Ishikawa (cell line): ENCODE measurements around the gene ZBTB7C.

Experiments
- CEBPB ChIP-seq: IDR thresholded peaks from 2 replicates; pipeline ENCODE4 v1.6.1; 2012
- CREB1 ChIP-seq: IDR thresholded peaks from 2 replicates; pipeline ENCODE4 v1.6.1; 2012; ENCODE audit warnings: low read depth
- EGR1 ChIP-seq: IDR thresholded peaks from 2 replicates; pipeline ENCODE4 v1.6.1; 2012
- EP300 ChIP-seq: IDR thresholded peaks from 2 replicates; pipeline ENCODE4 v1.6.1; 2012; ENCODE audit warnings: borderline replicate concordance
- FOXM1 ChIP-seq: IDR thresholded peaks from 2 replicates; pipeline ENCODE4 v1.6.1; 2012; ENCODE audit warnings: low read depth, borderline replicate concordance
- MAX ChIP-seq: IDR thresholded peaks from 2 replicates; pipeline ENCODE4 v1.6.1; 2012
- NFIC ChIP-seq: IDR thresholded peaks from 2 replicates; pipeline ENCODE4 v1.6.1; 2012
- RAD21 ChIP-seq: IDR thresholded peaks from 2 replicates; pipeline ENCODE4 v1.6.1; 2012; ENCODE audit warnings: low read depth
- TAF1 ChIP-seq: IDR thresholded peaks from 2 replicates; pipeline ENCODE4 v1.6.1; 2012; ENCODE audit warnings: low read depth, mild to moderate bottlenecking
- TCF12 ChIP-seq: IDR thresholded peaks from 2 replicates; pipeline ENCODE4 v1.6.1; 2012; ENCODE audit warnings: low read depth
- TEAD4 ChIP-seq: IDR thresholded peaks from 2 replicates; pipeline ENCODE4 v1.6.1; 2012
- YY1 ChIP-seq: IDR thresholded peaks from 2 replicates; pipeline ENCODE4 v1.6.1; 2012; ENCODE audit warnings: low read depth
- ZBTB7A ChIP-seq: IDR thresholded peaks from 2 replicates; pipeline ENCODE4 v1.6.1; 2012; ENCODE audit warnings: low read depth
- TF ChIP-seq, protein P1 (sequence below): IDR thresholded peaks from 2 replicates; pipeline ENCODE4 v1.6.1; 2012; ENCODE audit warnings: low read depth, mild to moderate bottlenecking
- TF ChIP-seq, protein P2 (sequence below): IDR thresholded peaks from 2 replicates; pipeline ENCODE4 v1.6.1; 2012

The ZBTB7C gene

GRCh38 chr18:48159816-48160215 lies 249.4 kb downstream of the ZBTB7C start:
- TF ChIP-seq, protein P1, sequence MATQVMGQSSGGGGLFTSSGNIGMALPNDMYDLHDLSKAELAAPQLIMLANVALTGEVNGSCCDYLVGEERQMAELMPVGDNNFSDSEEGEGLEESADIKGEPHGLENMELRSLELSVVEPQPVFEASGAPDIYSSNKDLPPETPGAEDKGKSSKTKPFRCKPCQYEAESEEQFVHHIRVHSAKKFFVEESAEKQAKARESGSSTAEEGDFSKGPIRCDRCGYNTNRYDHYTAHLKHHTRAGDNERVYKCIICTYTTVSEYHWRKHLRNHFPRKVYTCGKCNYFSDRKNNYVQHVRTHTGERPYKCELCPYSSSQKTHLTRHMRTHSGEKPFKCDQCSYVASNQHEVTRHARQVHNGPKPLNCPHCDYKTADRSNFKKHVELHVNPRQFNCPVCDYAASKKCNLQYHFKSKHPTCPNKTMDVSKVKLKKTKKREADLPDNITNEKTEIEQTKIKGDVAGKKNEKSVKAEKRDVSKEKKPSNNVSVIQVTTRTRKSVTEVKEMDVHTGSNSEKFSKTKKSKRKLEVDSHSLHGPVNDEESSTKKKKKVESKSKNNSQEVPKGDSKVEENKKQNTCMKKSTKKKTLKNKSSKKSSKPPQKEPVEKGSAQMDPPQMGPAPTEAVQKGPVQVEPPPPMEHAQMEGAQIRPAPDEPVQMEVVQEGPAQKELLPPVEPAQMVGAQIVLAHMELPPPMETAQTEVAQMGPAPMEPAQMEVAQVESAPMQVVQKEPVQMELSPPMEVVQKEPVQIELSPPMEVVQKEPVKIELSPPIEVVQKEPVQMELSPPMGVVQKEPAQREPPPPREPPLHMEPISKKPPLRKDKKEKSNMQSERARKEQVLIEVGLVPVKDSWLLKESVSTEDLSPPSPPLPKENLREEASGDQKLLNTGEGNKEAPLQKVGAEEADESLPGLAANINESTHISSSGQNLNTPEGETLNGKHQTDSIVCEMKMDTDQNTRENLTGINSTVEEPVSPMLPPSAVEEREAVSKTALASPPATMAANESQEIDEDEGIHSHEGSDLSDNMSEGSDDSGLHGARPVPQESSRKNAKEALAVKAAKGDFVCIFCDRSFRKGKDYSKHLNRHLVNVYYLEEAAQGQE = no peak
- TF ChIP-seq TAF1 (no peak), TCF12 (no peak), YY1 (no peak), CREB1 (no peak), MAX (no peak)

DNA sequence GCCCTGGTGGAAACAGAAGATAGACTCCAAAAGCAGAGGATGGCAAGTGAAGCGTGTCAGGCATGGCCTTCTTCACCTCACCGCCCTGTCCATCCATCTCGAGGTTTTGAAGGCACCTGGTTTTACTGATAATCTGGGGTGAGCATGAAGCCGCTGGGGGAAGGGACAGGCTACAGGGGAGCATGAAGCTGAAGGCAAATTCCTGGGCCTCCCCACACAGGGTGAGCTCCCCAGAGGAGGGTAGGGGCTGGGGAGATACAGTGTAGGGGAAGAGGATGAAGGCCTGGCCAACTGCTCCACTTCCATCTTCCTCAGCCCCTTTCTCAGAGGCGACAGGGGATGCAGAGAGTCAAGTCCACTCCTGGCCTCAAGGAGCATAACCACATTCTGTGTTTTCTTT lies 250.5 kb downstream of the ZBTB7C start:
- TF ChIP-seq CEBPB (no peak), EP300 (no peak), EGR1 (no peak), FOXM1 (no peak), CREB1 (no peak), ZBTB7A (no peak), RAD21 (no peak), MAX (no peak), TCF12 (no peak), TAF1 (no peak), NFIC (no peak), YY1 (no peak), TEAD4 (no peak)
- TF ChIP-seq, protein P1 = no peak
- TF ChIP-seq, protein P2, sequence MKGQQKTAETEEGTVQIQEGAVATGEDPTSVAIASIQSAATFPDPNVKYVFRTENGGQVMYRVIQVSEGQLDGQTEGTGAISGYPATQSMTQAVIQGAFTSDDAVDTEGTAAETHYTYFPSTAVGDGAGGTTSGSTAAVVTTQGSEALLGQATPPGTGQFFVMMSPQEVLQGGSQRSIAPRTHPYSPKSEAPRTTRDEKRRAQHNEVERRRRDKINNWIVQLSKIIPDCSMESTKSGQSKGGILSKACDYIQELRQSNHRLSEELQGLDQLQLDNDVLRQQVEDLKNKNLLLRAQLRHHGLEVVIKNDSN = no peak

DNA sequence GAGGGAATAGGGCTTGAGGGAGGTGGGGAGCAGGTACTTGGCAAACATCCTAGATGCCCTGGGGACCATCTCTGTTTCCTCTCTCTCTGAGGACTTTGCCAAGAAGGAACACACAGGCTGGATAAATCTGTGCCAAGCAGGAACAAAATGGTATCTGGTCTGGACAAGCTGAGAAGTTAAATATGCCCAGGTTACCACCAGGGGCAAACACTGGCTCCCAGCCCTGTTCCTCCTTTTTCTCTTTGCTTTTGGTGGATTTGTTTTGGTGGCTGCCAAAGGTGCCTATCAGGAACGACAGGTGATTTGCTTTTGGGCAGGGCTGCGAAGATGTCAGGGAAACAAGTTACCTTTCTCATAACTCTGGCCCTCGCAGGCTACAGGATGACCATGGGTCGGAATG lies 251.2 kb downstream of the ZBTB7C start:
- TF ChIP-seq CREB1 (no peak), TAF1 (no peak), YY1 (no peak), EP300 (no peak), EGR1 (no peak), NFIC (no peak), TEAD4 (no peak), TCF12 (no peak), RAD21 (no peak), FOXM1 (no peak), CEBPB (no peak), MAX (no peak)
- TF ChIP-seq, protein P1 = no peak
- TF ChIP-seq, protein P2 = no peak

DNA sequence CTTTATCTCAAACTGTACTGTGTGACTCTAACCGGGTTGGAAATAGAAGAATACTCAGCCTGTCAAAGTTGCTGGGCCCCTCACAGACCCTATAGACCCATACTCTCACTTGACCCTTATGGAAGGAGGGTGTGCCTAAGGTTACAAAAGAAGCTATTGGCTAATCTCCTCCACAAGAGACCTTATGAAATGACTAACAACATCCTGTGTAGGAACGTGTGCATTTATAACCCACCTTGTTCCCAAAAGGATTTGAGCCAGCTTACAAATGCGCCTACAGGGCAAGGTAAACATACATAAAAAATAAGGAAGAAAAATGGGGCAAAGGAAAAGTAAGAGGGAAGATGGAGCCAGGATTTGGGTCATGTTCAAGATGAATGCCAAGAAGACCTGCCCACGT lies 253.3 kb downstream of the ZBTB7C start:
- TF ChIP-seq, protein P2 = no peak
- TF ChIP-seq TEAD4 (no peak), FOXM1 (no peak), CREB1 (no peak), ZBTB7A (no peak), NFIC (no peak), TCF12 (no peak), EP300 (no peak), MAX (no peak), RAD21 (no peak), CEBPB (no peak), EGR1 (no peak), TAF1 (no peak), YY1 (no peak)
- TF ChIP-seq, protein P1 = no peak
